GM10266 (cell line): Measurements from ENCODE around the gene FOXRED2.
"Not testable (repeated sequence)": the region's sequence is repeated elsewhere in the genome, so short reads cannot be mapped to it uniquely, and the experiment has no call there.

ENCODE experiments used
- DNase-seq: peaks from one replicate; pipeline ENCODE4 v3.0.0; 2012; ENCODE audit errors: extremely low spot score
- TF ChIP-seq, protein P1 (sequence below): IDR thresholded peaks from 2 replicates; pipeline ENCODE4 v1.5.1; 2012; ENCODE audit warnings: mild to moderate bottlenecking, low read depth; ENCODE audit not compliant: control insufficient read depth, insufficient read depth; ENCODE audit errors: missing control alignments

FOXRED2 gene

DNA sequence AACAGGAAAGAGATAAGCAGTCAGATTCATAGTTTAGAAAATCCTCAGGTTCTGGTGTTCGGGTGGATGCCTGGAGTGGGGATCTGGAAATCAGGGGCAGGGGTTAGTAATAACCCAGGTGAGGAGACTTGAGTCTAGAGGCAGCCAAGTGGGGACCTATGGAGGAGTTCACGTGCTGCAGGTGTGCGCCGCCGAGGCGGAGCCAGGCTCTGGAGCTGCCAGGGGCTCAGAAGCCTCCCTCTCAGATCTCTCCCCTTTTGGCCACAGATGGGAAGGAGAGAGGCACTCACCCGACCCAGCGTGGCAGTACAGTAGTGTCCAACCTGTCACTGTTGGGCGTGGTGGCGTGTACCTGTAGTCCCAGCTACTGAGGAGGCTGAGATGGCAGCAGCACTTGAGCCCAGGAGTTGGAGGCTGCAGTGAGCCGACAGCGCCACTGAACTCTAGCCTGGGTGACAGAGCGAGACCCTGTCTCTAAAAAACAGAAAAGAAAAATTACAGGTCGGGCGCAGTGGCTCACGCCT is 52.9 kb downstream of the FOXRED2 start:
- no peak for DNase-seq
- TF ChIP-seq, protein P1, sequence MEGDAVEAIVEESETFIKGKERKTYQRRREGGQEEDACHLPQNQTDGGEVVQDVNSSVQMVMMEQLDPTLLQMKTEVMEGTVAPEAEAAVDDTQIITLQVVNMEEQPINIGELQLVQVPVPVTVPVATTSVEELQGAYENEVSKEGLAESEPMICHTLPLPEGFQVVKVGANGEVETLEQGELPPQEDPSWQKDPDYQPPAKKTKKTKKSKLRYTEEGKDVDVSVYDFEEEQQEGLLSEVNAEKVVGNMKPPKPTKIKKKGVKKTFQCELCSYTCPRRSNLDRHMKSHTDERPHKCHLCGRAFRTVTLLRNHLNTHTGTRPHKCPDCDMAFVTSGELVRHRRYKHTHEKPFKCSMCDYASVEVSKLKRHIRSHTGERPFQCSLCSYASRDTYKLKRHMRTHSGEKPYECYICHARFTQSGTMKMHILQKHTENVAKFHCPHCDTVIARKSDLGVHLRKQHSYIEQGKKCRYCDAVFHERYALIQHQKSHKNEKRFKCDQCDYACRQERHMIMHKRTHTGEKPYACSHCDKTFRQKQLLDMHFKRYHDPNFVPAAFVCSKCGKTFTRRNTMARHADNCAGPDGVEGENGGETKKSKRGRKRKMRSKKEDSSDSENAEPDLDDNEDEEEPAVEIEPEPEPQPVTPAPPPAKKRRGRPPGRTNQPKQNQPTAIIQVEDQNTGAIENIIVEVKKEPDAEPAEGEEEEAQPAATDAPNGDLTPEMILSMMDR: no peak

DNA sequence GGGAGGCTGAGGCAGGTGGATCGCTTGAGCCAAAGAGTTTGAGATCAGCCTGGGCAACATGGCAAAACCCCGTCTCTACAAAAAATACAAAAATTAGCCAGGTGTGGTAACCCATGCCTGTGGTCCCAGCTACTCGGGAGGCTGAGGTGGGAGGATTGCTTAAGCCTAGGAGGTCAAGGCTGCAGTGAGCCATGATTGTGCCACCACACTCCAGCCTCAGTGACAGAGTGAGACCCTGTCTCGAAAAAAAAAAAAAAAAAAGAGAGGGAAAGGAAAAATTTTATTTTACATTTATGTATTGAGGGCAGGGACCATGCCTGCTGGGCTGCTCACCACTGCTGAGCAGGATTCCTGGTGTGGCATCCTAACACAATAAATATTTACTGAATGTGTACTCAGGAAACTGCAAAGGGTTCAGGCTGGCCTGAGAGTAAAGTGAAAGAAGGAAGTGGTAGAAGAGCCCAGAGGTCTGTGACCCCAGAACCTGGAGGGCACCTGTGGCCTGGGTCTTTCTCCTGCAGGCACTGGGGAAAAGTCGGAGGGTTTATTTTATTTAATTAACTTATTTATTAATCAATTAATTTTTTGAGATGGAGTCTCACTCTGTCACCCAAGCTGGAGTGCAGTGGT is 53.7 kb downstream of the FOXRED2 start:
- not testable (repeated sequence) for DNase-seq

DNA sequence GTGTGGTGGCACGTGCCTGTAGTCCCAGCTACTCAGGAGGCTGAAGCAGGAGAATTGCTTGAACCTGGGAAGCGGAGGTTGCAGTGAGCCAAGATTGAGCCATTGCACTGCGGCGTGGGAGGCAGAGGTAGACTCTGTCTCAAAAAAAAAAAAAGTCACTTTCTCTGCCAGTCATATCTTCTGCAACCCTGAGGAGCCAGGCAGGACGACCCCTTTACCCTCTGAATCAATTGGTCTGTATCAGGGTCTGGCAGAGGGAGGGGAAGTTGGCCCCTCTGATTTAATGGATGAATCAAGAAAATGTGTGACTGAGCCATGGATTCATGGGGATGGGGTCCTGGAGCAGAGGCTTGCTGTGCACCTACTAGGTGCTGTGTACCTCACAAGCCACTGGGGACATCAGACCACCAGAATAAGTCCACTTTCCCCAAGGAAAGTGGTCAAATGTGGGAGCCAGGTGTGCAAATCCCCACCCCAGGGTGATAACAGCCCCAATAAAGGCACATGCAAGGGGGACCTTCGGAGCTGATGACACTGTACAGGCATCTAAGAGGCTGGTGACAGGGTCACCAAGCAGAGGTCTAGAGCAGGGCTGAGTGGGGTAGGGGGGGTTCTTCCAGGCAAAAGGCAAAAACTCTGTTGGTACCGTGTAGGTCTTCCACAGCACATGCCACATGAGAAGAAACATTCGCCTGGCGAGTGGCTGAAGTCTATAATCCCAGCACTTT is 54.4 kb downstream of the FOXRED2 start:
- TF ChIP-seq, protein P1: no peak
- DNase-seq: no peak

DNA sequence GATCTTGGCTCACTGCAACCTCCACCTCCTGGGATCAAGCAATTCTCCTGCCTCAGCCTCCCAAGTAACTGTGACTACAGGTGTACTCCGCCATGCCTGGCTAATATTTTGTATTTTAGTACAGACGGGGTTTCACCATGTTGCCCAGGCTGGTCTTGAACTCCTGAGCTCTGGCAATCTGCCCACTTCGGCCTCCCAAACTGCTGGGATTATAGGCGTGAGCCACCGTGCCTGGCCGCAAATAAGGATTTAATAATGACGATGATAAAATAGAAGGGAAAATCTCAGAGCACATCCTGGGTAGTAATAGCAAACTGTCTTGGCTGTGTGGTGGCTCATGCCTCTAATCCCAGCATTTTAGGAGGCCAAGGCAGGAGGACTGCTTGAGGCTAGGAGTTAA is 55.9 kb downstream of the FOXRED2 start:
- DNase-seq: not testable (repeated sequence)

DNA sequence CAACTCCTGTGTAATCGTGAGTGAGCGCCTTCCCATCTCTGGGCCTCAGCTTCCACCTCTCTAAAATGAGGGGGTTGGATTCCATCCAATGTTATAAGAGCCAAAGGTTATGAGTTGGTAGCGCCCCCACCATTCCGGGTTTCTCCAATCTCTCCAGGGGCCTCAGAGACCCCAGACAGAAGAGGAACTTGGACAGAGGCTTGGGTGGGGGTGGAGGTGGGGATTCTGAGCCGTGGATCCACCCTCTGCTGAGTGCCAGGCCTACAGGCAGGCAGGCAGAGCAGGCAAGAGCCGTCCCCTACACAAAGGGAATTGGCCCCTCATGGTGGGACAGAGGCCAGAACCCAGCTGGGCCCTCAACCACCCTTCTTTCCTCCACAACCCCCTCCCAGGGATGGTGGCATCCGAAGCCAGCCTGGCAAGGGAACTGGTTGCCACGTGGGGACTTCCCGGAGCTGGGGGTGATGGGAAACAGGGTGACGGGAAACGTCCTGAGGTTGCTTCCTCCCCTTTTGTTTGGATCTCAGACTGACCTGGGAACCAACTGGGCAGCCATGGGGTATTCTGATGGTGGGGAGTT is 57.2 kb downstream of the FOXRED2 start:
- DNase-seq: no peak
- TF ChIP-seq, protein P1: no peak

DNA sequence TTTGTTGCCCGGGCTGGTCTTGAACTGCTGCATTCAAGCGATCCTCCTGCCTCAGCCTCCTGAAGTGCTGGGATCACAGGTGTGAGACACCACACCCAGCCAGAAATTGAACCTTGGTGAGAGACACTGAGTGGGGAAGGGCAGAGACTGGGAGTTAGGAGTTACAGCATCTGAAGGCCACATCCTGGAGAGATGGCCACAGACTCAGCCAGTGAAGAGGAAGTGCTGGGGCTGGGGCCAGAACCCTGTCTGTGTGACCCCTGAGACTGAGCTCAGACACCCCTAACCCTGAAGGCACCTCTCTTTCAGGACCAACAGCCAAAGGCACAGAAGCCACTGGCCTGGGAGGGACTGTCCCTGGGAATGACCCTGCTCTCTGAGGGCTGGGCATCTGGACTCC is 59.2 kb downstream of the FOXRED2 start:
- TF ChIP-seq, protein P1: no peak
- DNase-seq: no peak

DNA sequence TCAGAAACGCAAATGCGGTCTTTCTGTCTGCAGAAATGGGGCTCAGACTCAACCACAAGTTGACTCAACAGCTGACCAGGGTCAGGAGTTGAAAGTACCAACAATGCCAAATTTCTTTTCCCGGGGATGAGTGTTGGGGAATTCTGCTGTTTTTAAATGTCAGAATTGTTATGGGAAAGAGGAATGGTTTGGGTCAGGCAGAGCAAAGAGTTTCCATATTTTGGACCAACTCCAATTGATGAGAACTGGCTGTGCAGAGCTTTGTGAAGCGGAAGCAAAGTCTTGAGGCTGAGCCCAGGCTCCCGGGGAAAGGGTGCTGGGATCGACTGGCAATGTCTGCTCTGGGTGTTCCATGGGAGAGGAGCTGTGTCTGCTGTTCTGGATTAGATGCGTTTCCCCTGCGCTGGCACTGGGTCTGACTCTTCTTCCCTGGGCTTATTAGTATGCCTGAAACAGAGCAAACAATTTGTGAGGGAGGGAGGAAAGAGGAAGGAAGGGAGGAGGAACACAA is 61.6 kb downstream of the FOXRED2 start:
- no peak for DNase-seq
- TF ChIP-seq, protein P1: no peak

DNA sequence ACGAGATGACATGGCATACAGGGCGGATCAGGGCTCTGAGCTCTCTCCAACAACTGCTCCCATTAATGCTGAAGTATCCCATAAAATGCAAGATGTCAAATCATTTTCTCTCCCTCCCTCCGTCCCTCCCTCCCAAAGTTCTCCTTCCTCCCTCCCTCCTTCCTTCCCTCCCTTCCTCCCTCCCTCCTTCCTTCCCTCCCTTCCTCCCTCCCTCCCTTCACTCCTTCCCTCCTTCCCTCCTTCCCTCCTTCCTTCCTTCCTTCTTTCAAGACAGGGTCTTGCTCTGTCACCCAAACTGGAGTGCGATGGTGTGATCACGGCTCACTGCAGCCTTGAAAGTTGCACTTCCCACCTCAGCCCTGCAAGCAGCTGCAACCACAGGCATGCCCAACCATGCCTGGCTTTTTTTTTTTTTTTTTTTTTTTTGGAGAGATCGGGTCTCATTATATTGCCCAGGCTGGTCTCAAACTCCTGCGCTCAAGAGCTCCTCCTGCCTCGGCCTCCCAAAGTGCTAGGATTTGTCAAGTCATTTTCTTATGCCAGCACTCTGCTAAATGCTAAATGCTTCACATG is 63.6 kb downstream of the FOXRED2 start:
- TF ChIP-seq, protein P1: no peak
- no peak for DNase-seq
